ENCODE data around the gene STARD13.

Gene STARD13

GRCh38 chr13:33152389-33152788 is 133.2 kb downstream of the STARD13 start:
- no peak for DNase-seq (ENCODE audit: low read depth in 2 of 2, low spot score in 1 of 2)

GRCh38 chr13:33150662-33151061 is 134.9 kb downstream of the STARD13 start:
- DNase-seq (ENCODE audit: low read depth in 2 of 2, low spot score in 1 of 2) = no peak

GRCh38 chr13:33150126-33150525 is 135.4 kb downstream of the STARD13 start:
- DNase-seq (ENCODE audit: low read depth in 2 of 2, low spot score in 1 of 2) = no peak

GRCh38 chr13:33147832-33148231 is 137.7 kb downstream of the STARD13 start:
- no peak for DNase-seq (ENCODE audit: low read depth in 2 of 2, low spot score in 1 of 2)

- no peak for DNase-seq (ENCODE audit: low read depth in 2 of 2, low spot score in 1 of 2)
These were observed 138.5 kb downstream of the STARD13 start for GRCh38 chr13:33146843-33147611.

GRCh38 chr13:33145667-33146066 is 139.9 kb downstream of the STARD13 start:
- no peak for DNase-seq (ENCODE audit: low read depth in 2 of 2, low spot score in 1 of 2)

- no peak for DNase-seq (ENCODE audit: low read depth in 2 of 2, low spot score in 1 of 2)
These were observed 141.2 kb downstream of the STARD13 start for GRCh38 chr13:33144358-33144784.

- no peak for DNase-seq (ENCODE audit: low read depth in 2 of 2, low spot score in 1 of 2)
These were observed 145.6 kb downstream of the STARD13 start for GRCh38 chr13:33139780-33140535.

GRCh38 chr13:33139184-33139583 is 146.4 kb downstream of the STARD13 start:
- no peak for DNase-seq (ENCODE audit: low read depth in 2 of 2, low spot score in 1 of 2)

- no peak for DNase-seq (ENCODE audit: low read depth in 2 of 2, low spot score in 1 of 2)
These were observed 147.1 kb downstream of the STARD13 start for GRCh38 chr13:33138441-33138840.

GRCh38 chr13:33137721-33138120 is 147.8 kb downstream of the STARD13 start:
- no peak for DNase-seq (ENCODE audit: low read depth in 2 of 2, low spot score in 1 of 2)

- DNase-seq (ENCODE audit: low read depth in 2 of 2, low spot score in 1 of 2) = no peak
These were observed 150.5 kb downstream of the STARD13 start for GRCh38 chr13:33135097-33135496.

- DNase-seq (ENCODE audit: low read depth in 2 of 2, low spot score in 1 of 2) = no peak
These were observed 151.3 kb downstream of the STARD13 start for GRCh38 chr13:33134213-33134612.

GRCh38 chr13:33132644-33133440 is 152.7 kb downstream of the STARD13 start:
- DNase-seq (ENCODE audit: low read depth in 2 of 2, low spot score in 1 of 2) = no peak

- no peak for DNase-seq (ENCODE audit: low read depth in 2 of 2, low spot score in 1 of 2)
These were observed 155.7 kb downstream of the STARD13 start for GRCh38 chr13:33129886-33130285.

- DNase-seq (ENCODE audit: low read depth in 2 of 2, low spot score in 1 of 2) = no peak
These were observed 156.3 kb downstream of the STARD13 start for GRCh38 chr13:33129094-33129832.

GRCh38 chr13:33128134-33128533 is 157.4 kb downstream of the STARD13 start:
- DNase-seq (ENCODE audit: low read depth in 2 of 2, low spot score in 1 of 2) = no peak

GRCh38 chr13:33127009-33127551 is 158.5 kb downstream of the STARD13 start:
- DNase-seq (ENCODE audit: low read depth in 2 of 2, low spot score in 1 of 2) = no peak

GRCh38 chr13:33125821-33126570 is 159.6 kb downstream of the STARD13 start:
- no peak for DNase-seq (ENCODE audit: low read depth in 2 of 2, low spot score in 1 of 2)

Measured in stimulated activated CD8-positive, alpha-beta memory T cell treated with anti-CD3 and anti-CD28 coated beads, Interleukin-4, amount 100 ng/mL, for 4 hours (primary cell).